ENCODE data around the gene COL17A1. TPM values are rescaled to one million over a fixed set of nuclear protein-coding genes. Genes with fewer than 3 reads are reported as not detected.

COL17A1 gene
- total RNA-seq (2021; ENCODE audit: unreplicated experiment), result 3.5 TPM
- 4.1 and 5.1 TPM in 2 replicates for polyA plus RNA-seq (2012)
- percentile 29 among the genes with signal in this experiment for Bru-seq, nascent RNA
- BruChase-seq, experiment 1, labeled RNA remaining after a 6-hour chase, result percentile 29 among the genes with signal in this experiment
- BruChase-seq, experiment 2, labeled RNA remaining after a 2-hour chase, result percentile 23 among the genes with signal in this experiment
- long read RNA-seq, full-length matches to known transcripts, result 2 of 13 reads
- long read RNA-seq, partial matches to known transcripts, result 5 of 13 reads
- long read RNA-seq, other reads (novel, unspliced or antisense), result 6 of 13 reads

GRCh38 chr10:104085801-104086400 lies at the start of gene COL17A1:
COL17A1 (minus strand) TSS chr10:104085880; CDS start chr10:104080673, 5,207 bp downstream.
- Histone ChIP-seq H3K9ac (ENCODE audit: low read length) (no peak within 1 kb of the TSS), H2AFZ (ENCODE audit: low read depth, low read length, poor library complexity, severe bottlenecking) (peak within 1 kb of the TSS; percentile 92), H3K4me1 (ENCODE audit: control insufficient read depth in 1 of 2, insufficient read depth in 2 of 2, low read length in 2 of 2) (peaks cover 6 to 23% of the 10 kb centered on the region in 2 experiments; a peak in 3 of 4 replicates), H3K27ac (ENCODE audit: low read depth, low read length) (no peak within 1 kb of the TSS), H3K79me2 (ENCODE audit: insufficient read depth, low read length) (no peaks in the 10 kb centered on the region), H3K27me3 (ENCODE audit: insufficient read depth, low read length) (no peaks in the 10 kb centered on the region), H3K9me2 (ENCODE audit: insufficient read depth) (no peaks in the 10 kb centered on the region), H3K4me2 (ENCODE audit: low read length) (peak within 1 kb of the TSS; percentile 15), H3K9me3 (ENCODE audit: control insufficient read depth in 1 of 2, insufficient read depth in 1 of 2, low read depth in 1 of 2, low read length in 2 of 2) (peaks cover 0 to 2% of the 10 kb centered on the region in 2 experiments; a peak in 1 of 4 replicates), H3K36me3 (ENCODE audit: control insufficient read depth in 1 of 2, insufficient read depth in 2 of 2, low read length in 2 of 2) (no peaks in the 10 kb centered on the region), H3K4me3 (replicated peaks in 1 of 2; ENCODE audit: low read depth in 1 of 2, low read length in 2 of 2) (no peak within 1 kb of the TSS), H4K20me1 (ENCODE audit: insufficient read depth) (no peaks in the 10 kb centered on the region)
- ChIA-PET POLR2A (no interaction called here), CTCF (no interaction called here), RAD21 (ENCODE audit: low non-redundant PET in 1 of 2, low total read pairs in 2 of 2, uncharacterized antibody in 2 of 2, unreplicated experiment in 2 of 2) (no interaction called here)
- BruUV-seq (replicated peaks), result no TSS peak
- intact Hi-C loops (cut with micrococcal nuclease), result no loop called here
- ATAC-seq (peak; percentile 30), DNase-seq (ENCODE audit: low read depth, low spot score) (no peak)
- TF ChIP-seq JUND (IDR thresholded peaks at IDR 0.05) (0 out of 2 replicates have a peak, but pooled peaks have one; percentile 16), EGR1 (IDR thresholded peaks at IDR 0.05; ENCODE audit: low read depth) (0 out of 2 replicates have a peak, but pooled peaks have one; percentile 21), MAX (IDR thresholded peaks at IDR 0.05) (peak; percentile 77), SRF (IDR thresholded peaks at IDR 0.05; ENCODE audit: low read depth) (peak; percentile 38; the same call in 1 of the 2 replicates), CBX3 (IDR thresholded peaks at IDR 0.05; ENCODE audit: low read depth) (peak; percentile 9; the same call in 1 of the 2 replicates), ZNF274 (IDR thresholded peaks at IDR 0.05; ENCODE audit: low read depth, low read length) (no peak), TCF7L2 (IDR thresholded peaks at IDR 0.05; ENCODE audit: borderline replicate concordance, extremely low read depth, insufficient read depth, insufficient read length) (no peak), POLR2A (IDR thresholded peaks at IDR 0.05; ENCODE audit: borderline replicate concordance, extremely low read depth, insufficient read depth, insufficient read length) (no peak)

- RAD21 ChIA-PET (ENCODE audit: low non-redundant PET in 1 of 2, low total read pairs in 2 of 2, uncharacterized antibody in 2 of 2, unreplicated experiment in 2 of 2), result no interaction called here
- CTCF ChIA-PET, result interaction anchor here (5.3 kb wide), 1 partner anchor 10 kb away, joined by 44 read pairs; no protein-coding TSS in a partner anchor
- TF ChIP-seq MAX (IDR thresholded peaks at IDR 0.05) (no peak), TCF7L2 (IDR thresholded peaks at IDR 0.05; ENCODE audit: borderline replicate concordance, extremely low read depth, insufficient read depth, insufficient read length) (no peak), SRF (IDR thresholded peaks at IDR 0.05; ENCODE audit: low read depth) (no peak), JUND (IDR thresholded peaks at IDR 0.05) (no peak), EGR1 (IDR thresholded peaks at IDR 0.05; ENCODE audit: low read depth) (no peak), ELF1 (IDR thresholded peaks at IDR 0.05; ENCODE audit: borderline replicate concordance, low read depth) (no peak), EZH2 (IDR thresholded peaks at IDR 0.05) (no peak), FOSL1 (IDR thresholded peaks at IDR 0.05; ENCODE audit: low read depth) (no peak), SIN3A (IDR thresholded peaks at IDR 0.05; ENCODE audit: low read depth) (no peak), REST (IDR thresholded peaks at IDR 0.05; ENCODE audit: low read depth) (no peak), POLR2A (IDR thresholded peaks at IDR 0.05; ENCODE audit: borderline replicate concordance, extremely low read depth, insufficient read depth, insufficient read length) (no peak), POLR2AphosphoS5 (IDR thresholded peaks at IDR 0.05; ENCODE audit: low read depth, low read length) (no peak), ZFX (IDR thresholded peaks at IDR 0.05) (no peak), CBX3 (IDR thresholded peaks at IDR 0.05; ENCODE audit: low read depth) (no peak)
Observed at GRCh38 chr10:104130041-104130440, 44.4 kb upstream of the COL17A1 start.

More at GRCh38 chr10:104130041-104130440, 44.4 kb upstream of the COL17A1 start:
- H2AFZ ChIP-seq (ENCODE audit: low read depth, low read length, poor library complexity, severe bottlenecking), result no peak overlapping the region
- H3K9me2 ChIP-seq (ENCODE audit: insufficient read depth), result no peaks in the 10 kb centered on the region
- H3K27me3 ChIP-seq (ENCODE audit: insufficient read depth, low read length), result no peaks in the 10 kb centered on the region
- POLR2A ChIA-PET, result no interaction called here
- H3K4me2 ChIP-seq (ENCODE audit: low read length), result no peak overlapping the region
- peaks cover 13 to 20% of the 10 kb centered on the region in 2 experiments for H3K4me1 ChIP-seq (ENCODE audit: control insufficient read depth in 1 of 2, insufficient read depth in 2 of 2, low read length in 2 of 2)
- intact Hi-C loops (cut with micrococcal nuclease), result no loop called here
- no peak overlapping the region for H3K27ac ChIP-seq (ENCODE audit: low read depth, low read length)
- H3K79me2 ChIP-seq (ENCODE audit: insufficient read depth, low read length), result no peaks in the 10 kb centered on the region
- no peaks in the 10 kb centered on the region for H4K20me1 ChIP-seq (ENCODE audit: insufficient read depth)
- H3K4me3 ChIP-seq (replicated peaks in 1 of 2; ENCODE audit: low read depth in 1 of 2, low read length in 2 of 2), result no peak overlapping the region
- no peaks in the 10 kb centered on the region for H3K9me3 ChIP-seq (ENCODE audit: control insufficient read depth in 1 of 2, insufficient read depth in 1 of 2, low read depth in 1 of 2, low read length in 2 of 2)
- peaks cover 3% of the 10 kb centered on the region in 2 experiments; a peak in 2 of 4 replicates for H3K36me3 ChIP-seq (ENCODE audit: control insufficient read depth in 1 of 2, insufficient read depth in 2 of 2, low read length in 2 of 2)
- H3K9ac ChIP-seq (ENCODE audit: low read length), result no peak overlapping the region
- no TSS peak for BruUV-seq (replicated peaks)
- ATAC-seq, result no peak
- DNase-seq (ENCODE audit: low read depth, low spot score), result no peak
